Stimulated activated CD4-positive, alpha-beta T cell treated with anti-CD3 and anti-CD28 coated beads, TNF-alpha, amount 100 ng/mL, for 24 hours (primary cell): Measurements from ENCODE around the gene TRIM33.
"Not testable (repeated sequence)": the region's sequence is repeated elsewhere in the genome, so short reads cannot be mapped to it uniquely, and the experiment has no call there.

ENCODE experiments used
- DNase-seq, 3 experiments: peaks; one replicate each; pipeline ENCODE4 v3.0.0-alpha.2; 2020; ENCODE audit warnings: low read depth in 3 of 3

The TRIM33 gene

GRCh38 chr1:114510274-114511031 lies 550 bp downstream of the TRIM33 start:
- peak; percentile 13 to 24 (median 22) for DNase-seq

DNA sequence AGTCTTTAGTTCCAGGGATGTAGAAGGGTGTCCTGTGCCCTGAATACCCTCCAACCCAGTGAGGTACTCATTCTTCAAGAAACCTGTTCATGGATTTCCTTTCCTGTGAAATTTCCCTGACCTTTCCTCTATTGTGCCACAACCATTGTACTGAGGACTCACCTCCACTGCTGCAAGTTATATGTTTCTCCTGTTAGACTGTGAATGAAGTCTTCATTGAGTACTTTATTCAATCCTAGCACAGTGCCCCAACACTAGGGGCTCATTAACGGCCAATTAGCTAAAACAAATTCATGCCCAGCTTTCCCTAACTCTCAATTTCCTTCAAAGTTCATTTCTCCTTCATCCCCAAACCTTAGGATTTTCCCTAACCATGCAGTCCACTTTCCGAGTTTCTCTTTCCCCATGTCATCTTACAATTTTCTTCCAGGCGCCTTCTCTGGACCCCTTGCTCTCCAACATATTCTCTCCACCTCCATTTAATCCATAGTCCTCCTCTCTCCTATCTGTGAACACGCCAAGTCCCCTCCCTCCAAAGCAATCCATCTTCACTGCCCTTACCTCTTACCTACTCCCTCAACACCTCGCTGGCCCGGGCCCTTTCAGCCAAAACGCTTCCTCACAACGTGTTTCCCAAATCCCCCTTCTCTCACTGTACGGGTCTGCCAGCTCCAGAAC lies 1.3 kb downstream of the TRIM33 start:
- DNase-seq = no peak

DNA sequence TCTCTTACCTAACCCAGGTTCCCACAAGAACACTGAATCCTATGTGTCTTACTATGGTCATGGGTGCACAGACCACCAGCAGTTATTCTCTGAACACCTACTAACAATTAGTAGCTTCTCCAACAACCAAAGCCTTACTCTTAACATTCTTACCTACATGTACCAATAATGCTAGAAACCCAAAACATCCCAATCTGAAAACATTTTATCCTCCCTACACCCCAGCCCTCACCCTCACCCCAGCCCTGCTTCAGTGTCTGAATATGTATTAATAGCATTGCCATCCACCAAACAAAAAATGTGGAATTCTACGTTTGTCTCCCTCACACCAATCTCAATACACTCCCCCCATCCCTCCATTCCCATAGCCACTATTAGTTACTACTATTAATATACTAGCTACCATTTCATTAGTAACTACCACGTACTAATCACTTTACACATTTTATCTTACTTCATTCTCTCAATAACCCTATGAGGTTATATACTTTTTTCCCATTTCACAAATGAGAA lies 2.6 kb downstream of the TRIM33 start:
- no peak for DNase-seq

DNA sequence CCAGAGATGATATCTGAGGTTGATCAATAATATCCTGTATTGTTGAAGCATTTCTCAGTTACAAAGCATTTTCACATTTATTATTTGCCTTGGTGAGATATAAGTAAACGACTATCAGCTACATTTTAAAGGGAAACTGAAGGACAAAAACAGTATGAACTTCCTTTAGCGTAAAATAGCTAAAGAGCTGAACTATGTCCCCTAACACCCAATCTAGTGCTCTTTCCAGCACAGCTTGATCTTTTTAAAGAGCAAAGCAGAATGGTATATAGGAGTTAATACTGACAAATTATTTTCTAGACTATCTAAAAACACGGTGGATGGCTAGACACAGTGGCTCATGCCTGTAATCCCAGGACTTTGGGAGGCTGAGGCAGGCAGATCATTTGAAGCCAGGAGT lies 3.5 kb downstream of the TRIM33 start:
- DNase-seq = no peak

DNA sequence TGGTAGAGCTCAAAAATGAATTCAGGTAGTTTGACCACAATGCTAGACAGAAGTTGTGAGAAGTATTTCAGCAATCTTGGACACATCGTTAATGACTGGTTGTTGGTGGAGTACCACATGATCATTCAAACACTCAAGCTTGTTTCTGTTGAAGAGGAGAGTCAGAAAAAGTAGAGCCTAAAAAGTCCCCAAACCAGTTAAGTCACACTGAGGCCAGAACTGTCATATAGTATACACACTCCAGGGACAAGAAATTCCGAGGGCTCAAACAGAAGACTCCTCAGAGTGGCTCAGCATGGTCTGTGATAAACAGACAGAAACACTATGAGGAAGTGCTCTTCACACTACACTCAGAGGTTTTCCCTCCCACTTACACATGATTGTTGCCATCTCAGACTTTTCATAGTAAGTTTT lies 5.8 kb downstream of the TRIM33 start:
- no peak for DNase-seq

DNA sequence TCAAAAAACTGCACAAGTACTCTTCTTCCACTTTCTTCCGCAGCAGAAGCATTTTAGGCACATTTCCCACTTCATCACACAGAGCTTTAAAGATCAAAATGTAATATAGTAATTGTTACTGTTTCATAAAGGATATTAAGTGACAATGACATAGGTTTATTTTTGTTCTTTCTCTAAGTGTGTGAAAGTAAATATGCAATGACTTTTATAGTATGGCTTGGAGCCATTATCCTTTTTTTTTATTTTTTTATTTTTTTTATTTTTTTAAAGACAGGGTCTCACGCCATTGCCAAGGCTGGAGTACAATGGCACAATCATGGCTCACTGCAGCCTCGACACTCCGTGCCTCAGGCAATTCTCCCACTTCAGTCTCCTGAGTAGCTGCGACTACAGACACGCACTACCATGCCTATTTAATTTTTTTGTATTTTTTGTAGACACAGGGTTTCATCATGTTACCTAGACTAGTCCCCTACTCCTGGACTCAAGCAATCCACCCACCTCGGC lies 7.0 kb downstream of the TRIM33 start:
- no peak for DNase-seq

- DNase-seq = no peak
Measured at GRCh38 chr1:114502080-114502479, 8.9 kb downstream of the TRIM33 start.

DNA sequence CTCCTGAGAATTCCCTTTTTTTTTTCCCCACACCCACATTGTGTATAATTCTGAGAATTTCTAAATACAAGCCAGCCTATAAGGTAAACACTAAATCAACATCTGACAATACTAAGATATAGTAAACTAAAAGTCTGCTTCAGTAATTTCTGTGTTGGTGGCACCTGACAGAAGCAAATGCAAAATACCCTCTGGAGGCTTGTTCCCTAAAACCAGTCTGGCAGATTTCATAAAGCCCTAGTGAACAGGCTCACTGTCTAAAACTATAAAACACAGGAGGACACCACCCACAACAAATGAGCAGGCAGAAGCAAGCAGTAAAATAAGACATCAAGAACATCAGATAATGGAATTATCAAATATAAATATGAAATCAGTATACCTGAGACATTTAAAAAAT lies 11.5 kb downstream of the TRIM33 start:
- no peak for DNase-seq

DNA sequence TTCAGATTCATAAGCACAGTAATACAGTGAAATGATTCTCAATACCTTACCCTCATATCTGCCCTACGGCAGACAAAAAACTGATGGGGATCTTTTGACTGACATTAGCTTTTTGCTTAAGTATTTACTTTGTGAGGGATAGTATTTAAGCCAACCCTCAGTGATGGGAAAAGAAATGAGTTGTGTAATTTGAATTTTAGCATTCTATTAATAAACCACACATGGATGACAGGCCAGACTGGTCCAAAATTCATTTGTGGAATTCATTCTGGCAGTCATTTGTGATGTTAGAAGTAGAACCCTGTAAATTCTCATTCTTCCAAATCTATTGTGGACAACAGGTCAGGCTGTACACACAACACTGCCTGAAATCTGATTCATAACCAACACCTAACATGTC lies 14.9 kb downstream of the TRIM33 start:
- DNase-seq = no peak

GRCh38 chr1:114495486-114495885 lies 15.5 kb downstream of the TRIM33 start:
- DNase-seq = no peak

- no peak for DNase-seq
Measured at GRCh38 chr1:114492978-114493377, 18.0 kb downstream of the TRIM33 start.

DNA sequence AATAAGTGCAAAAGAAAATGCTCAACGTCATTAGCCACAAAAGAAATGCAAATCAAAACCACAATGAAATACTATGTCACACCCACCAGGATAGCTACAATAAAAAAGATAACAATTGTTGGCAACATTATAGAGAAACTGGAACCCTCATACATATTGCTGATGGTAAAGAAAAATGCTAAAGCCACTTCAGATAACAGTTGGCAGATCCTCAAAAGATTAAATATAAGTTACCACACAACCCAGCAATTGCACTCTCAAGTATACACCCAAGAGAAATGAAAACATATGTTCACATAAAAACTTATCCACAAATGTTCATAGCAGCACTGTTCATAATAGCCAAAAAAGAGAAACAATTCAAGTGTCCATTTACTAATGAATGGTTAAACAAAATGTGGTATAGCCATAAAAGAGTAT lies 20.7 kb downstream of the TRIM33 start:
- DNase-seq = no peak

DNA sequence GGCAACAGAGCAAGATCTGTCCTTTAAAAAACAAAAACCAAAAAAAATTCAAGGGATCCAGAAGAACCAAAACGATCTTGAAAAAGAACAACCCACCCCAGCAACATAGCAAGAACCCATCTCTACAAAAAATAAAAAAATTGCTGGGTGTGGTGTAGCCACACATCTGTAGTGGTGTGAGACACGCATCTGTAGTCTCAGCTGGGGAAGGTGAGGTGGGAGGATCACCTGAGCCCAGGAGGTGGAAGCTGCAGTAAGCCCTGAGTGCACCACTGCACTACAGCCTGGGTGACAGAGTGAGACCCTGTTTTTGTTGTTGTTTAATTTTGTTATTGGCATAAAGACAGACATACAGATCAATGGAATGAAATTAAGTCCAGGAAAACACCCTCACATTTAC lies 22.3 kb downstream of the TRIM33 start:
- DNase-seq = no peak

DNA sequence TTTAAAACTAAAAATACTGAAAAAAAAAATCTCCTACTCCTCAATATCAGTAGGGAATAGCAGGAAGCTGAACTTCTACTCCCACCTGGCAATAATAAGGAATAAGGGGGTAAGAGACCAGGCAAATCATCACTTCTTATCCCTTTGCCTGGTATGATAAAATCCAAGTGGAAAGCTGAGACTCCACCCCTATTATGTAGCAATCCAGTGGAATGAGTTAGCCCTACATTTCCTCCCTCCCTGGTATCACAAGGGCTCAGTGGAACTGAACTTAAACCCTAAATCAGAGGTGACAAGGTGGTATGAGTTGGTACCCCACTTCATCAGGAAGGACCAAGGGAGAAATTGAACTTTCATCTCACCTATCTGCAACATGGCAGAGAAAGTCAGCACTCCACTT lies 25.7 kb downstream of the TRIM33 start:
- no peak for DNase-seq

GRCh38 chr1:114482585-114482984 lies 28.4 kb downstream of the TRIM33 start:
- no peak for DNase-seq

DNA sequence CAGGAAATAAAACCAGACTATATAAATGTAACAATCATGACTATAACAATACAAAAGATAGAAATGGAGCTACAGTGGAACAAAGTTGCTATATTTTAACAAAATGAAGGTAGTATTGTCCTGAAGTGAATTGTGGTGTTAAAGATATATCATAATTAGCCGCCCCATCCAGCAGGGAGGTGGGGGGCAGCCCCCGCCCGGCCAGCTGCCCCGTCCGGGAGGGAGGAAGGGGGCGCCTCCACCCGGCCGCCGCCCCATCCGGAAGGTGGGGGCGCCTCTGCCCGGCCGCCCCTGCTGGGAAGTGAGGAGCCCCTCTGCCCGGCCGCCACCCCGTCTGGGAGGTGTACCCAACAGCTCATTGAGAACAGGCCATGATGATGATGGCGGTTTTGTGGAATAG lies 31.4 kb downstream of the TRIM33 start:
- DNase-seq = not testable (repeated sequence)

DNA sequence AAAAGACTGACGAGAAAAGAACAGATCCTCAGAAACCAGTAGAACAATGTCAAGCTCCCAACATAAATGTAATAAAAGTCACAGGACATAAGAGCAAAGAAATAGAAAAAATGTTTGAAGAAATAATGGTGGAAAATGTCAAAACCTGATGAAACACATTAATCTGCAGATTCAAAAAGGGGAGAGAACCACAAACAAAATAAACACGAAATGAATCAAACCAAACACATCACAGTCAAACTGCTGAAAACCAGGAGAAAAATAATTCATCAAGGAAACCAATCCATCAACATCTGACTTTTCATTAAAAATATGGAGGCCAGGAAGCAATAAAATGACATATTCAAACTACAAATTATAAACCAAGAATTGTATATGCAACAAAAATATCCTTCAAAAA lies 31.9 kb downstream of the TRIM33 start:
- no peak for DNase-seq

DNA sequence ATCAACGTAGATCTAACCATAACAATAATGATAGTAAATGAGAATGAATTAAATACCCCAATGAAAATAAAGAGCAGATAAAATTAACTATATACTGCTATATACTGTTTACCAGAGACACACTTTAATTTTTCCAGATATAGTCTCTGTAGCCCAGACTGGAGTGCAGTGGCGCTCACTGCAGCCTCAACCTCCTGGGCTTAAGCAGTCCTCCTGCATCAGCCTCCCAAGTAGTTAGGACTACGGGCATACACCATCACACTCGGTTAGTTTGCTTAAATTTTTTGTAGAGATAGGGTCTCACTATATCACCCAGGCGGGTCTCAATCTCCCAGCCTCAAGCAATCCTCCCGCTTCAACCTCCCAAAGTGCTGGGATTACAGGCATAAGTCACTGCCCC lies 37.2 kb downstream of the TRIM33 start:
- no peak for DNase-seq

GRCh38 chr1:114472408-114472807 lies 38.6 kb downstream of the TRIM33 start:
- DNase-seq = no peak

- no peak for DNase-seq
Measured at GRCh38 chr1:114470681-114471080, 40.3 kb downstream of the TRIM33 start.

DNA sequence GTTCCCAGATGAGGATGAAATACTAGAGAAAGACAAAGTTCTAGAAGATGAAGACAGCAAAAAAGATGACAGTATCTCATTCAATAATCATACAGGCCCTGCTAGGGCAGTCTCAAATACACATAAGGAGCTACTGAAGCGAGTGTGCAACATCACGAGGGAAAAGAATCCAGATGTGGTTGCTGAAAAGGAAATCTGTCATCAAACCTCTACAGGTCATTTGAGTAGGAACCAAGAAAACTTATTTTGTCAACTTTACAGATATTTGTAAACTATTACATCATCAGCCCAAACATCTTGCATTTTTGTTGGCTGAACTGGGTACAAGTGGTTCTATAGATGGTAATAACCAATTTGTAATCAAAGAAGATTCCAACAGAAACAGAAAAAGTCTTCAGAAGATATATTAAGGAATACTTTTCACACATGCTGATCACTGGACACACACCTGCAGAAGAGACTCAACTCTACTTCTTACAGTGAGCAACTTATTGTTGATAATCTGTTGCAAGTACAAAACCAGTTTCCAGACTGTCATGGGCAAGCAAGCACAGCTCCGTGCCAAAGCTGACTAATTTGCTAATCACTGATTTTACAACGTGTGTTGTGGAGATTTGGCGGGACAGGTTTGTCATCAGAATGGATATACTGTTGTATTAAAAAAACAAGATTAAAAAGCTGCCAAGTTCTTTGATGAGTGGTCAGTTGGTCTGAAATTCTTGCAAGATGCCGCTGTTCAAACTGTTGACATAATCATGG lies 42.1 kb downstream of the TRIM33 start:
- no peak for DNase-seq

DNA sequence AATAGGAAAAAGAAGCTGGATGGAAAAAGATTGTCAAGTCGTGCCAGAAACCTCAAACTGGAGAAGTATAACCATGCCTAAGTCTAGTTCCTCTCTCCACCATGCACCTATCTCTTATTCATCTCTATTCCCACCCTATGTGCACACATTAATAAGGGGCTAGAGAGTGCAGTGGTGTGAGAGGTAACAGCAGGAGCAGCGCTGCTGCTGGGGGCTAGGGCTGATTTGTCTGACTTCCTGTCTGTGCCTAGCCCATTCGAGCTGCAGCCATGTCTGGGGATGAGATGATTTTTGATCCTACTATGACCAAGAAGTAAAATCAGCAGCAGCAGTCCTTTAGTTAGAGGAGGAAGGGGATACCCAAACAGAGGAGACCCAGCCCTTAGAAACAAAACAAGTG lies 43.0 kb downstream of the TRIM33 start:
- DNase-seq = no peak
